Activated T-helper 1 cell treated with anti-CD3 and anti-CD28 coated beads, Interleukin-12 subunit alpha, Interleukin-12 subunit beta, Interleukin-2, Interleukin-4 antibody, amounts not matched to agents 30 ng/mL and 10 ng/mL and 1 ng/mL, durations not matched to agents 14 hours and 24 hours and 36 hours (primary cell): Measurements from ENCODE around the gene CA9. TPM values are rescaled to one million over a fixed set of nuclear protein-coding genes. Genes with fewer than 3 reads are reported as not detected.

Experiments used
- DNase-seq: peaks from one replicate; pipeline ENCODE4 v3.0.0; 2021; ENCODE audit warnings: low spot score
- H3K27ac Mint-ChIP-seq: one replicate; pipeline ENCODE4 v1.8.0; 2021; ENCODE audit warnings: mild to moderate bottlenecking, mixed read lengths
- H3K27me3 Mint-ChIP-seq: one replicate; pipeline ENCODE4 v1.8.0; 2022; ENCODE audit warnings: mild to moderate bottlenecking, moderate library complexity, mixed read lengths; ENCODE audit not compliant: insufficient read depth
- H3K36me3 Mint-ChIP-seq: one replicate; pipeline ENCODE4 v1.8.0; 2021; ENCODE audit warnings: low read depth, mixed read lengths
- H3K4me1 Mint-ChIP-seq: one replicate; pipeline ENCODE4 v1.8.0; 2021; ENCODE audit warnings: low read depth, mixed read lengths
- H3K4me3 Mint-ChIP-seq: one replicate; pipeline ENCODE4 v1.8.0; 2021; ENCODE audit warnings: mild to moderate bottlenecking, moderate library complexity, mixed read lengths
- H3K9me3 Mint-ChIP-seq: one replicate; pipeline ENCODE4 v1.8.0; 2021; ENCODE audit warnings: mixed read lengths
- intact Hi-C: fragments of 100-400 bp; cut with micrococcal nuclease; formaldehyde crosslinking; loops from one replicate; pipeline ENCODE4 v1.15.1; 2024
- total RNA-seq: library from RNA; stranded (reverse); gene quantifications from 2 replicates; pipeline ENCODE4 v1.2.3, GENCODE V29; 2022

CA9 gene
- total RNA-seq, 1 donor from 2014 or later: not detected

GRCh38 chr9:35683323-35683722 is 9.6 kb downstream of the CA9 start:
- no peak overlapping the region for H3K4me3 Mint-ChIP-seq
- peaks cover 5% of the 10 kb centered on the region for H3K4me1 Mint-ChIP-seq
- DNase-seq: no peak
- intact Hi-C loops: no loop called here
- H3K27me3 Mint-ChIP-seq: peaks cover 8% of the 10 kb centered on the region
- H3K9me3 Mint-ChIP-seq: no peaks in the 10 kb centered on the region
- no peaks in the 10 kb centered on the region for H3K36me3 Mint-ChIP-seq
- H3K27ac Mint-ChIP-seq: no peak overlapping the region

- H3K36me3 Mint-ChIP-seq: no peaks in the 10 kb centered on the region
- no peak overlapping the region for H3K4me3 Mint-ChIP-seq
- H3K9me3 Mint-ChIP-seq: no peaks in the 10 kb centered on the region
- peaks cover 5% of the 10 kb centered on the region for H3K27me3 Mint-ChIP-seq
- no peak overlapping the region for H3K27ac Mint-ChIP-seq
- intact Hi-C loops: no loop called here
- DNase-seq: no peak
- H3K4me1 Mint-ChIP-seq: peaks cover 14% of the 10 kb centered on the region
Measured at GRCh38 chr9:35684921-35685320, 11.2 kb downstream of the CA9 start.

DNA sequence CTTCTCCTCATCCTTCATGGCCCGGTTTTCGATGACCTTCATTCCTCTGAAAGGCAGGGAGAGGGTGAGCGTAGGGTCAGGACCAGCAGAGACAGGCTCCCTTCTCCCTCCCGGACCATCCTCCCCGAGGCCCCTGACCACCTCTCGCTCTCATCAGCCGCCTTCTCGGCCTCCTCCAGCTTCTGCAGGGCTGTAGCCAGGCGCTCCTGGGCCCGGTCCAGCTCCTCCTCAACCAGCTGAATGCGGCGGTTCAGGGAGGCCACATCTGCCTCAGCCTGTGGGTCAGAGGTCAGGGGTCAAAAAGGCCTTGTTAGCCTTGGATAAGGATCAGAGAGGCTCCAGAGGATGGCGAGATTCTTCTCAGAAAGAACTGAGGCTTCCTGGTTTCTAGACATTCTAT is 11.8 kb downstream of the CA9 start:
- intact Hi-C loops: no loop called here
- no peaks in the 10 kb centered on the region for H3K9me3 Mint-ChIP-seq

DNA sequence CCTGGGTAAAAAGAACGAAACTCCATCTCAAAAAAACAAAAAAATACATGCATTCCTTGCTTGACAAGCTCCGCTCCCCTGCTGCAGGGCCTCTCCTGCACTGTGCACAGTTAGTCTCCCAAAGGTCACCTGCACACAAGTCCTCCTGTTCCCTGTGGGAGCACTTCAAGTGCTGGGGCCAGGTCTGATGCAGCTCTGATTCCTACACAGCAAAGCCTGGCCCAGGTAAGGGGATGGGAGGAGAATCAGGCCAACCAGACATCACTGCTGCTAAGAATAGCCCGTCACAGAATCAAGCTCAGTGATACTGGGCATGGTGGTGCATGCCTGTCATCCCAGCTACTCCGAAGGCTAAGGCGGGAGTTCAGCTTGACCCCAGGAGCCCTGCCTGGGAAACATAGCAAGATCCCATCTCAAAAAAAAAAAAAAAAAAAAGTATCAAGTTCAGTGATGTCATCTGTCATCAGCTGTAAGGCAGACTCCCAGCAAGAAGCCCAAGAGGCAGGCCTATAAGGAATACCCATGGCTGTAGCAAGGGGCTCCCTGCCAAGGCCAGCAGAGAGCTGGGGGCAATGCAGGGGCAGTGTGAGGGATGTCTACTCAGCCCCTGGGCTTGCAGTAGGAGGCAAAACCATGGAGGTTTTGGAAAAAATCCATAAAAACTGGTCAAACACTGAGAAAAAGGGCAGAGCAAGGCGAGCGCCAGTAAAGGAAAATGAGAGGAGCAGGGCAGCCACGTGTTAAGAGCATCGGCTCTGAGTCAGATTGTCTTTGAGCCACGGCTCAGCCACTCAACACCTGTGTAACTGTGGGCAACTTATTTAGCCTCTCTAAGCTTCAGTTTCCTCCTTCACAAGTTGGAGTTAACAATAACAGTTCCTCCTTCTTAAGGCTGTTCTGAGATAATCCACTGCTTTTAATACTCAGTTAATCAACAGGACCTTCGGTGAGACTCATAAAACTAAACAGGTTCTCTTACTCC is 12.8 kb downstream of the CA9 start:
- Mint-ChIP-seq H3K4me3 (no peak overlapping the region), H3K9me3 (no peaks in the 10 kb centered on the region), H3K4me1 (peaks cover 20% of the 10 kb centered on the region), H3K27ac (no peak overlapping the region), H3K27me3 (peaks cover 5% of the 10 kb centered on the region), H3K36me3 (no peaks in the 10 kb centered on the region)
- no peak for DNase-seq
- intact Hi-C loops: no loop called here

More for the DNA sequence above, 11.8 kb downstream of the CA9 start:
- DNase-seq: no peak
- Mint-ChIP-seq H3K27me3 (peaks cover 5% of the 10 kb centered on the region), H3K27ac (no peak overlapping the region), H3K4me3 (no peak overlapping the region), H3K4me1 (peaks cover 14% of the 10 kb centered on the region), H3K36me3 (no peaks in the 10 kb centered on the region)

DNA sequence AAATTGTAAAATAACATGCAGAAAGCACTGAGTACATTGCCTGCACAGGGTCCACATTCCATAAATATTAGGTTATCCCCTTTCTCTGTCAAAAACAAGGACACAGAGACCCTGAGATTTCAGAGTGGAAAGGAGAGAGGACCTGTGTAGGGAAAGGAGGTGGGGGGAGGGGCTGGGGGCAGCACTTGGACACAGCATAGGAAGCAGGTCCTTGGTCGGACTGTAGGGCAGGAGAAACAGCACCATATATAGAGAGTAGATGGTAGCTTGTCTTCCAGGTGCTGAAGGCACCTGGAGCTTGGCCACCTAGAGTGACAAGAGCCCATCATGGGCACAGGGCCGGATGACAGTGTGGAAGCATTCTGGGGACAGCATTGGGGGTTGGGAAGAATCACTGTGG is 13.6 kb downstream of the CA9 start:
- intact Hi-C loops: no loop called here
- peaks cover 2% of the 10 kb centered on the region for H3K27me3 Mint-ChIP-seq
- H3K4me1 Mint-ChIP-seq: peaks cover 26% of the 10 kb centered on the region
- no peak for DNase-seq
- H3K27ac Mint-ChIP-seq: no peak overlapping the region
- no peaks in the 10 kb centered on the region for H3K36me3 Mint-ChIP-seq
- no peaks in the 10 kb centered on the region for H3K9me3 Mint-ChIP-seq
- H3K4me3 Mint-ChIP-seq: no peak overlapping the region

- Mint-ChIP-seq H3K36me3 (no peaks in the 10 kb centered on the region), H3K27ac (no peak overlapping the region), H3K27me3 (peaks cover 2% of the 10 kb centered on the region), H3K4me1 (peaks cover 26% of the 10 kb centered on the region), H3K9me3 (no peaks in the 10 kb centered on the region), H3K4me3 (no peak overlapping the region)
- no peak for DNase-seq
- intact Hi-C loops: loop anchor here (1.0 to 2.0 kb wide), 3 partner anchors 23 to 83 kb away; partner anchors contain the start of genes ARHGEF39 and TESK1
Measured at GRCh38 chr9:35687972-35688557, 14.3 kb downstream of the CA9 start.

DNA sequence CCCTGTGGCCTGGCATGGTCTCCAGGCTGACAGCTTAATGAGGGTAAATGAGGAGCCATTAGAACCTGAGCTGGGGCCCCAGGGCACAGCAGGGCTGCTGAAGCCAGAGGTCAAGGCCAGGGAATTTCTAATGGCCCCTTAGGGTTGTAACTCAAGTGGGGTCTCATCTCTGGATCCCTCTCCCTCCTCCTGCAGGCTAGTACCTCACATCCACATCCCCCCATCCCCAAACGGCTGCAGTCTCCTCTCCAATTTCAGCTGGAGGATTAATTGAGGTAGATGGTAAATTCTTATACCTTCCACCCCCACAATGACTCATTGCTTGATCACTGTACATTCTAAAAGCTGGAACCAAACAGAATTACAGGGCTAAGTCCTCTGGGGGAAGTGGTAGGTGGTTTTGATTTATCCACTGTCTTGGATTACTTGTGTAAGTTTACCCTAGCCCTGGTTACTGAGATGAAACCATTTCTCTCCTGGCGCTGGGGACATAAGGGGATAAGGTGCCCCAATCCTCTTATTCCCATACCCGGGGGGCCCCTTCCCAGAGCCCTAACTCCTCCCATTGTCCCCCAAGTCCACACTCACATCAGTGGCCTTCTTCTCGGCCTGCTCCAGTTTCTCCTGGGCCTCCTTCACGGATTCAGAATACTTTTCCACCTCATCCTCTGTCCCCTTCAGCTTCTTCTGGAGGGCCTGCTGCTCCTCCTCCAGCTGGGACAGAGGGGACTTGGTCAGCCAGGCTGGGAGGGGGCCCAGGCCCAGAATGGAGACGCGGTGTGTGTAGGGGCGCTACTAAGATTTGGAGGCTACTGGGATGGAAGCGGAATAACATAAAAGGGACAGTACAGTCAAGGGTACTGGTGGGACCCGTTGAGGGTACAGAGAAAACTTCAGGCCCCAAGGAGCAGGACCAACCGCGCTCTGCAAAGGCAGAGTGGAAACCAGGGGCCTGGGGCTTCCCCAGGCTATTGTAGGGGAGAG is 15.1 kb downstream of the CA9 start:
- intact Hi-C loops: loop anchor here (1.0 to 2.0 kb wide), 3 partner anchors 24 to 84 kb away; partner anchors contain the start of genes ARHGEF39 and TESK1
- peak overlapping the region; percentile 75 for H3K4me3 Mint-ChIP-seq

GRCh38 chr9:35689542-35690293 is 16.0 kb downstream of the CA9 start, which contains the start of gene TPM2:
TSS of gene TPM2 (minus strand) at chr9:35689925. CDS start at chr9:35689817, 108 bp downstream.
- Mint-ChIP-seq H3K9me3 (no peaks in the 10 kb centered on the region), H3K4me3 (peak within 1 kb of the TSS; percentile 84), H3K4me1 (peaks cover 26% of the 10 kb centered on the region), H3K27ac (peak within 1 kb of the TSS; percentile 52), H3K36me3 (no peaks in the 10 kb centered on the region), H3K27me3 (peaks cover 2% of the 10 kb centered on the region)
- no peak for DNase-seq
- intact Hi-C loops: loop anchor here (2.0 kb wide), 3 partner anchors 31 to 85 kb away; partner anchors contain the start of genes CCDC107, RMRP and TESK1

More for the DNA sequence above, 15.1 kb downstream of the CA9 start:
- Mint-ChIP-seq H3K27me3 (peaks cover 2% of the 10 kb centered on the region), H3K9me3 (no peaks in the 10 kb centered on the region), H3K27ac (no peak overlapping the region), H3K4me1 (peaks cover 26% of the 10 kb centered on the region), H3K36me3 (no peaks in the 10 kb centered on the region)
- DNase-seq: no peak

DNA sequence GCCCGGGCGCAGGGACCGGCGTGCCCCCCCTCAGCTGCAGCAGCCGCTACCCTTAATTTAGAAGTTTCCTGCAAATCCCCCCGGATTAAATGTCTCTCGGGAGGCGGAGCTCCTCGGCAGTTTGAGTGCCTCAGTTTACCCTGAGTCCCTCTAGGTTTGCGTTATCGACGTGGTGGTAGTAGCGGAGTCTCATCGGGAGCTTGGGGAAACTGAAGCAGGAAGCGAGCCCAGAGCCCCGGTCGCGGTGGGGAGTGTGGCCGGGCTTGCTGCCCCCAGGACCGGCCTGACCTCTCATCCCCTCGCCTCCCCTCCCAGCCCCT is 16.5 kb downstream of the CA9 start:
- Mint-ChIP-seq H3K4me1 (peaks cover 26% of the 10 kb centered on the region), H3K36me3 (no peaks in the 10 kb centered on the region), H3K4me3 (peak overlapping the region; percentile 71), H3K27me3 (peaks cover 2% of the 10 kb centered on the region), H3K9me3 (no peaks in the 10 kb centered on the region), H3K27ac (peak overlapping the region; percentile 52)
- intact Hi-C loops: loop anchor here (2.0 kb wide), 1 partner anchor 31 kb away; the partner anchor contains the start of genes CCDC107 and RMRP
- no peak for DNase-seq

- H3K27ac Mint-ChIP-seq: peak overlapping the region; percentile 55
- no peaks in the 10 kb centered on the region for H3K36me3 Mint-ChIP-seq
- H3K4me1 Mint-ChIP-seq: peaks cover 26% of the 10 kb centered on the region
- H3K9me3 Mint-ChIP-seq: no peaks in the 10 kb centered on the region
- DNase-seq: peak; percentile 9
- peaks cover 2% of the 10 kb centered on the region for H3K27me3 Mint-ChIP-seq
- H3K4me3 Mint-ChIP-seq: peak overlapping the region; percentile 84
- intact Hi-C loops: loop anchor here (2.0 kb wide), 1 partner anchor 32 kb away; the partner anchor contains the start of genes CCDC107 and RMRP
Measured at GRCh38 chr9:35690614-35691333, 17.0 kb downstream of the CA9 start.

DNA sequence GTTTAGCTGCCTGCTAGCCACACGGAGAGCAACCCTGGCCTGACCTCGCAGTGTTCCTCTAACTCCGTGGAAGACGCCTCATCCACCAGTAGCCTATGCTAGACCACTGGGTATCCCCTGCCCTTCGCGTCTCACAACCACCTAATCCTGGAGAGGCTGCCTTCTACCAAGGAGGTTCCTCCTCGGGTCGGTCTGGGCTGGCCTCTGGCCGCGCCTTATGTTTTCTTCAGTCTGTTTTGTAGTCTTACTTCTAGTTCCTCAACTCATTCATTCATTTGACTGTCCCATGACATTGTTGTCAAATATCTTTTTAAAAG is 17.6 kb downstream of the CA9 start:
- peaks cover 2% of the 10 kb centered on the region for H3K27me3 Mint-ChIP-seq

More for the DNA sequence above, 17.6 kb downstream of the CA9 start:
- intact Hi-C loops: loop anchor here (2.0 kb wide), 1 partner anchor 32 kb away; the partner anchor contains the start of genes CCDC107 and RMRP
- peaks cover 1% of the 10 kb centered on the region for H3K36me3 Mint-ChIP-seq
- H3K4me3 Mint-ChIP-seq: peak overlapping the region; percentile 84
- peaks cover 26% of the 10 kb centered on the region for H3K4me1 Mint-ChIP-seq
- DNase-seq: no peak
- peak overlapping the region; percentile 55 for H3K27ac Mint-ChIP-seq
- H3K9me3 Mint-ChIP-seq: no peaks in the 10 kb centered on the region
